GM12892 (cell line): Measurements from ENCODE around the gene GUCY2C.

Source experiments
- POLR2A ChIP-seq: IDR thresholded peaks from 2 replicates; pipeline ENCODE4 v1.6.1; 2011; ENCODE audit warnings: low read depth, low read length, control low read depth
- POLR2AphosphoS5 ChIP-seq: IDR thresholded peaks from 2 replicates; pipeline ENCODE4 v1.6.1; 2011; ENCODE audit warnings: low read depth, low read length, control low read depth
- TAF1 ChIP-seq: IDR thresholded peaks from 2 replicates; pipeline ENCODE4 v1.6.1; 2011; ENCODE audit warnings: low read depth, mild to moderate bottlenecking, control low read depth, low read length, borderline replicate concordance

DNA sequence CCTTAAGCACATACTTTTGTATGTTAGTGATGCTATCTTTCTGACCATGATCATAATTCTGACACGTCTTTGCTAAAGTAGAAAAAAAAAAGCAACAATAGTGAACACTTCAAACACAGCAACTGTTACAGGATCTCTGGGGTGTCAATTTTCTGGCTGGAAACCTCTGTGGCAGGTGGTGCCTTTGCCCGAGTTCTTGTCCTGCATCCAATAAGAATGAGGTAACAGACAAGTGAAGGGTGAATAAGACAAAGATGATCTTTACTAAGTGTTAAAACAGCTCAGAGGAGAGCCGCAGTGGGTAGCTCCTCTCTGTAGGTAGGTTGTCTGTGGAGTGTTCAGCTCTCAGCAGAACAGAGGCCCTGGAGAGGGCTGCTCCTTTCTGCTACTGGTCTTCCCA is 107.8 kb downstream of the GUCY2C start:
- no peak for TF ChIP-seq POLR2A
- TF ChIP-seq POLR2AphosphoS5, result no peak
- TF ChIP-seq TAF1, result no peak
